Sigmoid colon (tissue), 7 donors: ENCODE results near the gene MIF4GD. TPM values are rescaled to one million over a fixed set of nuclear protein-coding genes. Genes with fewer than 3 reads are reported as not detected.

ENCODE experiments used
- DNase-seq: peaks from one replicate; pipeline ENCODE4 v3.0.0-alpha.2; 2019
- H3K27ac ChIP-seq, 4 donors: fragments of 200-600 bp; sonication (generic); one replicate each; pipeline ENCODE4 v1.5.1; 2016 to 2019; ENCODE audit warnings: mild to moderate bottlenecking in 1 of 4
- H3K27me3 ChIP-seq, 3 donors: fragments of 200-600 bp; sonication (generic); one replicate each; pipeline ENCODE4 v1.5.1; 2019; ENCODE audit warnings: mild to moderate bottlenecking in 1 of 3
- H3K36me3 ChIP-seq, 4 donors: fragments of 200-600 bp; sonication (generic); one replicate each; pipeline ENCODE4 v1.5.1; 2016 to 2019
- H3K4me1 ChIP-seq, 4 donors: fragments of 200-600 bp; sonication (generic); one replicate each; pipeline ENCODE4 v1.5.1; 2017 to 2019
- H3K4me3 ChIP-seq, 4 donors: fragments of 200-600 bp; sonication (generic); one replicate each; pipeline ENCODE4 v1.5.1; 2017 to 2019; ENCODE audit warnings: mild to moderate bottlenecking in 2 of 4, moderate library complexity in 1 of 4
- H3K9me3 ChIP-seq, 4 donors: fragments of 200-600 bp in 3 of 4; sonication (generic) in 3 of 4; one replicate each; pipeline versions ENCODE4 v1.5.1 to v1.6.1; 2013 to 2019
- EP300 ChIP-seq, 4 donors: sonication (generic); formaldehyde crosslinking; IDR thresholded peaks; one replicate each; pipeline ENCODE4 v1.6.1; 2017; ENCODE audit warnings: antibody characterized with exemption in 4 of 4
- POLR2A ChIP-seq, 2 donors: fragments of 450-650 bp; IDR thresholded peaks; one replicate each; pipeline ENCODE4 v1.6.1; 2016; ENCODE audit warnings: antibody characterized with exemption in 2 of 2, mild to moderate bottlenecking in 2 of 2, moderate library complexity in 2 of 2
- POLR2AphosphoS5 ChIP-seq, 4 donors: sonication (generic); formaldehyde crosslinking; IDR thresholded peaks; one replicate each; pipeline ENCODE4 v1.6.1; 2017; ENCODE audit warnings: antibody characterized with exemption in 4 of 4
- WGBS, 2 donors: extraction: QIAGEN DNeasy Blood & Tissue Kit; methylation state at CpG; one replicate each; pipeline ENCODE4 v1.1.7; 2013; 5-methylcytosine and 5-hydroxymethylcytosine counted together
- intact Hi-C: fragments of 100-400 bp; cut with DNase I; formaldehyde crosslinking; loops from one replicate; pipeline ENCODE4 v1.15.1; 2023
- polyA plus RNA-seq, 3 donors: library from polyadenylated mRNA; stranded (reverse); fragments of 200-250 nt; gene quantifications; one replicate each; pipeline ENCODE4 v1.2.3, GENCODE V29; 2013
- total RNA-seq, 4 donors: library from RNA; depleted of rRNA; stranded (reverse); fragments of >200 nt; gene quantifications; one replicate each; pipeline ENCODE4 v1.1.0, GENCODE V29; 2016
- TF ChIP-seq, protein P1 (sequence below), 4 experiments: fragments of 450-650 bp in 3 of 4; fragments of 200-600 bp in 1 of 4; IDR thresholded peaks; one replicate each; pipeline ENCODE4 v1.5.1; 2016 to 2019; ENCODE audit warnings: antibody characterized with exemption in 4 of 4, mild to moderate bottlenecking in 3 of 4, moderate library complexity in 2 of 4
- donor health status: healthy with polysubstance abuse.
- donor health status: Bipolar disorder and iron deficiency.
- donor health status: healthy.

Gene MIF4GD
- total and polyA plus RNA-seq, 7 donors, result 15.0 to 40.7 (median 21.0) TPM

DNA sequence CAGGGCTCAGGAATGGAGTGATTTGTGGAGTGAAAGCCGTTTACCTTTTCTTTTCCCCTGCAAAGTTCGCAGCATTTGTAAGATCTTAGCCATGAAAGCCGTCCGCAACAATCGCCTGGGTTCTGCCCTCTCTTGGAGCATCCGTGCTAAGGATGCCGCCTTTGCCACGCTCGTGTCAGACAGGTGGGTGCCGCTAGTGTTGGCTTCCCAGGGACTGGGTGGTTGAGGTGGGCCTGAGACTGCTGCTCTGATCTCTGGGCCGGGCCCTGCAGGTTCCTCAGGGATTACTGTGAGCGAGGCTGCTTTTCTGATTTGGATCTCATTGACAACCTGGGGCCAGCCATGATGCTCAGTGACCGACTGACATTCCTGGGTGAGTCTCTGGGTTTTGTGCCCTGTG, 38.2 kb downstream of the MIF4GD start:
- TF ChIP-seq POLR2A (IDR thresholded peaks at IDR 0.05) (no peak), EP300 (IDR thresholded peaks at IDR 0.05) (no peak), POLR2AphosphoS5 (IDR thresholded peaks at IDR 0.05) (no peak)
- TF ChIP-seq, protein P1, sequence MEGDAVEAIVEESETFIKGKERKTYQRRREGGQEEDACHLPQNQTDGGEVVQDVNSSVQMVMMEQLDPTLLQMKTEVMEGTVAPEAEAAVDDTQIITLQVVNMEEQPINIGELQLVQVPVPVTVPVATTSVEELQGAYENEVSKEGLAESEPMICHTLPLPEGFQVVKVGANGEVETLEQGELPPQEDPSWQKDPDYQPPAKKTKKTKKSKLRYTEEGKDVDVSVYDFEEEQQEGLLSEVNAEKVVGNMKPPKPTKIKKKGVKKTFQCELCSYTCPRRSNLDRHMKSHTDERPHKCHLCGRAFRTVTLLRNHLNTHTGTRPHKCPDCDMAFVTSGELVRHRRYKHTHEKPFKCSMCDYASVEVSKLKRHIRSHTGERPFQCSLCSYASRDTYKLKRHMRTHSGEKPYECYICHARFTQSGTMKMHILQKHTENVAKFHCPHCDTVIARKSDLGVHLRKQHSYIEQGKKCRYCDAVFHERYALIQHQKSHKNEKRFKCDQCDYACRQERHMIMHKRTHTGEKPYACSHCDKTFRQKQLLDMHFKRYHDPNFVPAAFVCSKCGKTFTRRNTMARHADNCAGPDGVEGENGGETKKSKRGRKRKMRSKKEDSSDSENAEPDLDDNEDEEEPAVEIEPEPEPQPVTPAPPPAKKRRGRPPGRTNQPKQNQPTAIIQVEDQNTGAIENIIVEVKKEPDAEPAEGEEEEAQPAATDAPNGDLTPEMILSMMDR (IDR thresholded peaks at IDR 0.05), result no peak
- Histone ChIP-seq H3K4me3 (no peak overlapping the region), H3K27ac (no peak overlapping the region), H3K9me3 (no peaks in the 10 kb centered on the region), H3K36me3 (peaks cover 31 to 96% (median 59%) of the 10 kb centered on the region in 4 donors), H3K27me3 (no peaks in the 10 kb centered on the region), H3K4me1 (no peaks in the 10 kb centered on the region)
- intact Hi-C loops, result no loop called here
- DNase-seq, result no peak
- WGBS, 2 donors, result 96 to 97% methylated on average over 13 of the region's 13 CpGs

DNA sequence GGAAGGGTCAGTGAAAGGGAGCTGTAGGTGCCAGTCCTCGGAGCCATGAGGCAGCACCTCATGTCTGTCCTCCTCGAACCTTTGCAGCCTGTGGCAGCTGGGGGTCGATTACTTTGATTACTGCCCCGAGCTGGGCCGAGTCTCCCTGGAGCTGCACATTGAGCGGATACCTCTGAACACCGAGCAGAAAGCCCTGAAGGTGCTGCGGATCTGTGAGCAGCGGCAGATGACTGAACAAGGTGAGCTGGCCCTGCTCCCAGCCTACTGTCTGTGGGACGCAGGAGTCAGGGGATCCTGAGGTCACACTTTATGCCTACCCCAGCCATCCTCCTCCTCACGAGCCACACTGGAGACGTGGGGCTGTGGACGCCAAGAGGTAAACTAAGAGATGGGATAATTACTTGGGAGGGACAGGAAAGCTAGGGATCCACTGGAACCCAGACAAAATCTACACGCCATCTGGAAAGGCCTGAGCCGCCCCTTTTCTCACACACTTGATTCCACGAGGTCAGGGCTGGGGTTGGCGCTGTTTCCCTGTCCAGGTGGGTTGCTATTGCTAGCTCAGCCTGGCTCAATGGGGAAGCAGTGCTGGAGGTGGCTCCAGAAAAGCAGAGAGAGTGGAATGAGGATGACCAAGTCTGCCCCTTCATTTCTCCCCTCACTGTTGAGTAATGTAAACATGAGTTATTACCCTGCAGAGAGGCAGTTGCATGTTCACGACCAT, 39.1 kb downstream of the MIF4GD start:
- Histone ChIP-seq H3K36me3 (peaks cover 31 to 95% (median 50%) of the 10 kb centered on the region in 4 donors), H3K9me3 (no peaks in the 10 kb centered on the region), H3K4me3 (no peak overlapping the region), H3K27ac (no peak overlapping the region), H3K27me3 (no peaks in the 10 kb centered on the region), H3K4me1 (no peaks in the 10 kb centered on the region)
- intact Hi-C loops, result no loop called here
- WGBS, 2 donors, result 92 to 93% methylated on average over 18 of the region's 18 CpGs
- no peak for TF ChIP-seq EP300 (IDR thresholded peaks at IDR 0.05)
- TF ChIP-seq, protein P1 (IDR thresholded peaks at IDR 0.05), result no peak
- no peak for DNase-seq

DNA sequence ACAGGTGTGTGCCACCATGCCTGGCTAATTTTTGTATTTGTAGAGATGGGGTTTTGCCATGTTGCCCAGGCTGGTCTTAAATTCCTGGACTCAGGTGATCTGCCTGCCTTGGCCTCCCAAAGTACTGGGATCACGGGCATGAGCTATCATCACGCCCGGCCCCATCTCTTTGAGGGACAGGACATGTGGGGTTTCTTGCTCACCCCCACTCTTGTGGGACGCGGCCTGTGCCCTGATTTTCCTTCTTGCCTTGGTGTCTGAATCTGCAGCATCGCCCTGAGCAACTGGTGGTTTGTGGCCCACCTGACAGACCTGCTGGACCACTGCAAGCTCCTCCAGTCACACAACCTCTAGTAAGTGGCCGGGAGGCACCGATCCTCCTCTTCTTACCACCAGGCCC, 40.0 kb downstream of the MIF4GD start:
- no peaks in the 10 kb centered on the region for H3K9me3 ChIP-seq
- no peak for DNase-seq

DNA sequence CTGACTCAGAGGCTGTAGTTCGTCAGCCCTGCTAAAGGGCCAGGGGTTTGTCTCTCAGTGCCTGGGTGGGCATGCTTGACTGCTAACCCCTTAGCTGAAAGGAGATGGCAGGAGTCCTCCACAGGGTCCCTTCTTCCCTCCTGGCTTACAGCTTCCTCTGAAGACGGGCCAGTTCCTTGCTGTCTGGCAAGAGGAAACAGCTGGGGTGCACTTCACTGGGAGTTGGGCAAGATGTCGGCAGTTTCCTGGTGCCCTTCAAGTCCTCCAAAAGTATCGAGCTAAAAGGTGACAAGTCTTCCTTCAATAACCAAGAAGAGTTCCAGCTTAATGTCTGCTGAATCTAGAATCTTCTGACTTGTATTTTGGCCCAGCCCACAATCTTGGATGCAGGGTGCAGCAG, 42.2 kb downstream of the MIF4GD start:
- Histone ChIP-seq H3K4me1 (no peaks in the 10 kb centered on the region), H3K36me3 (peaks cover 40 to 95% (median 54%) of the 10 kb centered on the region in 4 donors), H3K27ac (peak overlapping the region; percentile 1 to 34 (median 16)), H3K9me3 (no peaks in the 10 kb centered on the region), H3K27me3 (no peaks in the 10 kb centered on the region), H3K4me3 (no peak overlapping the region)
- 83% methylated on average over 4 of the region's 4 CpGs for WGBS, 2 donors
- intact Hi-C loops, result no loop called here
- no peak for DNase-seq
- no peak for TF ChIP-seq POLR2AphosphoS5 (IDR thresholded peaks at IDR 0.05)
- TF ChIP-seq, protein P1 (IDR thresholded peaks at IDR 0.05), result no peak
- TF ChIP-seq EP300 (IDR thresholded peaks at IDR 0.05), result no peak
- TF ChIP-seq POLR2A (IDR thresholded peaks at IDR 0.05), result no peak

More for the DNA sequence above, 40.0 kb downstream of the MIF4GD start:
- intact Hi-C loops, result no loop called here
- Histone ChIP-seq H3K27ac (no peak overlapping the region), H3K4me1 (no peaks in the 10 kb centered on the region), H3K4me3 (no peak overlapping the region), H3K27me3 (no peaks in the 10 kb centered on the region), H3K36me3 (peaks cover 39 to 95% (median 52%) of the 10 kb centered on the region in 4 donors)
- 97% methylated on average over 8 of the region's 8 CpGs for WGBS, 2 donors
- TF ChIP-seq EP300 (IDR thresholded peaks at IDR 0.05) (no peak), POLR2AphosphoS5 (IDR thresholded peaks at IDR 0.05) (no peak), POLR2A (IDR thresholded peaks at IDR 0.05) (no peak)
- TF ChIP-seq, protein P1 (IDR thresholded peaks at IDR 0.05), result no peak
